Kidney (tissue), 14 donors: ENCODE data around the gene DPH2. TPM values are rescaled to one million over a fixed set of nuclear protein-coding genes. Genes with fewer than 3 reads are reported as not detected.
A peak's percentile ranks its signal among the peaks of the same experiment; 100 is the strongest.

Source experiments
- DNase-seq, 5 donors: peaks; one replicate each; pipeline ENCODE4 v3.0.0-alpha.2; 2013 to 2020
- FAIRE-seq: peaks from 2 replicates; lab custom pipeline; 2012; peaks lifted over from hg19 to GRCh38; lab: Jason Lieb, UNC
- H3K27ac ChIP-seq, 2 donors: one replicate each; pipeline ENCODE4 v1.7.0; 2013; ENCODE audit warnings: low read depth in 2 of 2, low read length in 2 of 2, inconsistent platforms in 1 of 2
- H3K27me3 ChIP-seq: one replicate; pipeline ENCODE4 v1.7.1; 2013; ENCODE audit warnings: low read length, inconsistent platforms; ENCODE audit not compliant: control insufficient read depth, insufficient read depth
- H3K36me3 ChIP-seq, 3 donors: one replicate each; pipeline versions ENCODE4 v1.7.0 to v1.7.1; 2013; ENCODE audit warnings: low read length in 3 of 3, control low read depth in 1 of 3, inconsistent platforms in 1 of 3; ENCODE audit not compliant: insufficient read depth in 3 of 3, control insufficient read depth in 2 of 3
- H3K4me1 ChIP-seq, 3 donors: one replicate each; pipeline versions ENCODE4 v1.7.0 to v1.7.1; 2013; ENCODE audit warnings: low read length in 3 of 3, inconsistent platforms in 1 of 3, low read depth in 1 of 3; ENCODE audit not compliant: control insufficient read depth in 2 of 3, insufficient read depth in 2 of 3
- H3K4me3 ChIP-seq, 3 donors: one replicate each; pipeline versions ENCODE4 v1.7.0 to v1.8.1; 2013; ENCODE audit warnings: low read length in 3 of 3, control low read depth in 1 of 3, inconsistent platforms in 1 of 3
- H3K9ac ChIP-seq, 3 donors: one replicate each; pipeline versions ENCODE4 v1.7.0 to v1.7.1; 2013; ENCODE audit warnings: low read length in 3 of 3, control low read depth in 1 of 3, inconsistent platforms in 1 of 3
- H3K9me3 ChIP-seq, 3 donors: one replicate each; pipeline versions ENCODE4 v1.7.0 to v1.7.1; 2013; ENCODE audit warnings: low read length in 3 of 3, control low read depth in 1 of 3, inconsistent platforms in 1 of 3; ENCODE audit not compliant: control insufficient read depth in 2 of 3, insufficient read depth in 1 of 3
- intact Hi-C: fragments of 100-400 bp; cut with DNase I; formaldehyde crosslinking; loops from one replicate; pipeline ENCODE4 v1.11.1; 2022
- polyA plus RNA-seq: library from polyadenylated mRNA; stranded (reverse); fragments of 350-450 nt; fragmentation: Illumina TruSeq; extraction: RNeasy Lipid Tissue Mini Kit (QIAGEN cat#74804); gene quantifications from one replicate; pipeline ENCODE4 v1.2.3, GENCODE V29; 2014; ENCODE audit warnings: low read depth, low replicate concordance; ENCODE audit not compliant: insufficient read depth
- total RNA-seq: library from RNA; stranded (reverse); fragmentation: NEBNext Ultra II Directional; extraction: Animal tissue kit (Norgen Biotek cat#: 25700); gene quantifications from one replicate; pipeline ENCODE4 v1.2.1, GENCODE V29; 2021
- TF ChIP-seq, protein P1 (sequence below): IDR thresholded peaks from 3 replicates; pipeline ENCODE4 v1.5.1; 2012; ENCODE audit warnings: mild to moderate bottlenecking, moderate library complexity, borderline replicate concordance; ENCODE audit not compliant: insufficient read depth; ENCODE audit errors: extremely low read depth
- donor health status: control.
- donor health status: control.
- donor health status: control.
- donor health status: control.
- donor health status: control.
- donor health status: DM: yes; HTN: yes; CAD: no.
- donor health status: Normal renal cell carcinoma (clear cell type).

DPH2 gene
- total and polyA plus RNA-seq, 2 donors from 2014 or later: 15.9 to 24.0 TPM

DNA sequence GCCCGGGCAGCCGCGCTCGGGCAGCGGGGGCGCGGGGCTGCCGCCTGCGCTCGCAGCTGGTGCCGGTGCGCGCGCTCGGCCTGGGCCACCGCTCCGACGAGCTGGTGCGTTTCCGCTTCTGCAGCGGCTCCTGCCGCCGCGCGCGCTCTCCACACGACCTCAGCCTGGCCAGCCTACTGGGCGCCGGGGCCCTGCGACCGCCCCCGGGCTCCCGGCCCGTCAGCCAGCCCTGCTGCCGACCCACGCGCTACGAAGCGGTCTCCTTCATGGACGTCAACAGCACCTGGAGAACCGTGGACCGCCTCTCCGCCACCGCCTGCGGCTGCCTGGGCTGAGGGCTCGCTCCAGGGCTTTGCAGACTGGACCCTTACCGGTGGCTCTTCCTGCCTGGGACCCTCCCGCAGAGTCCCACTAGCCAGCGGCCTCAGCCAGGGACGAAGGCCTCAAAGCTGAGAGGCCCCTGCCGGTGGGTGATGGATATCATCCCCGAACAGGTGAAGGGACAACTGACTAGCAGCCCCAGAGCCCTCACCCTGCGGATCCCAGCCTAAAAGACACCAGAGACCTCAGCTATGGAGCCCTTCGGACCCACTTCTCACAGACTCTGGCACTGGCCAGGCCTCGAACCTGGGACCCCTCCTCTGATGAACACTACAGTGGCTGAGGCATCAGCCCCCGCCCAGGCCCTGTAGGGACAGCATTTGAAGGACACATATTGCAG, 33.2 kb upstream of the DPH2 start:
- no peaks in the 10 kb centered on the region for H3K27me3 ChIP-seq
- DNase-seq: peak in 4 of 5 donors; percentile 52 to 75 (median 64)
- H3K9ac ChIP-seq: peak overlapping the region in 1 of 3 donors; percentile 77
- no peaks in the 10 kb centered on the region for H3K36me3 ChIP-seq
- no peaks in the 10 kb centered on the region for H3K9me3 ChIP-seq
- intact Hi-C loops: no loop called here
- peak overlapping the region; percentile 82 to 85 for H3K27ac ChIP-seq
- H3K4me3 ChIP-seq: peak overlapping the region; percentile 12 to 53 (median 40)
- no peak for FAIRE-seq
- H3K4me1 ChIP-seq: peaks cover 0 to 33% (median 21%) of the 10 kb centered on the region in 3 donors
- TF ChIP-seq, protein P1, sequence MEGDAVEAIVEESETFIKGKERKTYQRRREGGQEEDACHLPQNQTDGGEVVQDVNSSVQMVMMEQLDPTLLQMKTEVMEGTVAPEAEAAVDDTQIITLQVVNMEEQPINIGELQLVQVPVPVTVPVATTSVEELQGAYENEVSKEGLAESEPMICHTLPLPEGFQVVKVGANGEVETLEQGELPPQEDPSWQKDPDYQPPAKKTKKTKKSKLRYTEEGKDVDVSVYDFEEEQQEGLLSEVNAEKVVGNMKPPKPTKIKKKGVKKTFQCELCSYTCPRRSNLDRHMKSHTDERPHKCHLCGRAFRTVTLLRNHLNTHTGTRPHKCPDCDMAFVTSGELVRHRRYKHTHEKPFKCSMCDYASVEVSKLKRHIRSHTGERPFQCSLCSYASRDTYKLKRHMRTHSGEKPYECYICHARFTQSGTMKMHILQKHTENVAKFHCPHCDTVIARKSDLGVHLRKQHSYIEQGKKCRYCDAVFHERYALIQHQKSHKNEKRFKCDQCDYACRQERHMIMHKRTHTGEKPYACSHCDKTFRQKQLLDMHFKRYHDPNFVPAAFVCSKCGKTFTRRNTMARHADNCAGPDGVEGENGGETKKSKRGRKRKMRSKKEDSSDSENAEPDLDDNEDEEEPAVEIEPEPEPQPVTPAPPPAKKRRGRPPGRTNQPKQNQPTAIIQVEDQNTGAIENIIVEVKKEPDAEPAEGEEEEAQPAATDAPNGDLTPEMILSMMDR: no peak

DNA sequence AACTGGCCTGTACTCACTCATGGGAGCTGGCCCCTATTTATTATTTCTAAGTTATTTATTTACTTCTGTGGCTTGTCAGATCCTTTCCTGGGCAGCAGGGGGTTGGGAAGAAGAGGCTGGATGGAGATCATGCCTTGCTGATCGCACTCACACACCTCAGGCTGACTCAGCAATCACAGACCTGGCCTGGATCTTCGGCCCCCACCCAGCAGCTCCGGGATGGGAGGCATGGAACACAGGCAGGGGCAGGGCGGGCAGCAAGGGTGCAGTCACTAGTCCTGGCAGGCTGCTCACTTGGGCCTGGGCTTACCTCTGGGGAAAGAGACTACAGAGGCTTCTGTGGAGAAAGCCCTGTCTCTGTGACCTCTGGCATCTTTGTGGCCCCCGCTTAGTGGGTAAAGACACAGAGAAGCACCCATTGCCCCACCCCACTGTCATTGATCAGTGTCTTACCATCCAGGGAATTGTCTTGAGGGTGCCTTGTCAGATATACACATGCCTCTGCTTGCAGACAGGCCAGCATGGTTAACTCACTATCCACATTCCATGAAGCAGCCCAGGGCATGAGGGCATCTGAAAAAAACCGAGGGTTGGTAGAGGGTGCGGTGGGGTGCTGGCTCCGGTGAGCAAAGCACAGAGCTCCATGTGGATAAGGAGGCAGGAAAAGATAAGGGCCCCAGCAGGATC, 32.5 kb upstream of the DPH2 start:
- TF ChIP-seq, protein P1: no peak
- Histone ChIP-seq H3K4me3 (peak overlapping the region in 1 of 3 donors; percentile 53), H3K4me1 (peaks cover 0 to 33% (median 21%) of the 10 kb centered on the region in 3 donors), H3K27me3 (no peaks in the 10 kb centered on the region), H3K27ac (peak overlapping the region; percentile 43 to 85), H3K9ac (peak overlapping the region in 1 of 3 donors; percentile 77), H3K36me3 (no peaks in the 10 kb centered on the region), H3K9me3 (no peaks in the 10 kb centered on the region)
- intact Hi-C loops: no loop called here
- FAIRE-seq (no peak), DNase-seq (peak in 3 of 5 donors; percentile 25 to 60 (median 26))

DNA sequence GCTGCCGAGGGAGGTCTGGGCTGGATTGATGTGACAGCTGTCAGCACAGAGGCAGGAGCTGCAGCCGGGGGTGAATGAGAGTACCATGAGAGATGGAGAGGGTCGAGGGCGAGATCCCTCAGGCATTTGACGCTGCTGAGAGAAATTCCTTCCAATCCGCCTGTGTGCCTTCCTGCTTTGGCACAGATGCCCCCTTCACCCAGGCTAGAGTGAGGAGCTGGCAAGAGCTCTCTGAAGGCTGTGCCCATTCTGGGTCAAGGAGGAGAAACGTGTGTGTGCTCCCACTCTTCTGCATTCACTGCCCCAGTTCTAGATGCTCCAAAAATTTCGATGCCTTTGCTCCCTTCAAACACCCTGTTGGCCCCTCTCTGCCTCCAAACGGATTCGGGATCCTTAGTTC, 31.4 kb upstream of the DPH2 start:
- intact Hi-C loops: no loop called here
- H3K36me3 ChIP-seq: no peaks in the 10 kb centered on the region
- no peaks in the 10 kb centered on the region for H3K27me3 ChIP-seq
- no peak overlapping the region for H3K4me3 ChIP-seq
- peaks cover 0 to 29% (median 21%) of the 10 kb centered on the region in 3 donors for H3K4me1 ChIP-seq
- no peak for DNase-seq
- no peaks in the 10 kb centered on the region for H3K9me3 ChIP-seq
- no peak for FAIRE-seq
- H3K9ac ChIP-seq: peak overlapping the region in 1 of 3 donors; percentile 26
- TF ChIP-seq, protein P1: no peak
- no peak overlapping the region for H3K27ac ChIP-seq
